GM23248 (cell line): ENCODE data around the gene S100G. TPM values are rescaled to one million over a fixed set of nuclear protein-coding genes. Genes with fewer than 3 reads are reported as not detected.

Experiments
- DNase-seq: peaks from one replicate; pipeline ENCODE4 v3.0.0-alpha.2; 2015
- H2AFZ ChIP-seq: fragments of 200-600 bp; sonication (generic); 2 replicates; pipeline ENCODE4 v1.6.1; 2016; ENCODE audit warnings: antibody characterized with exemption
- H3F3A ChIP-seq: fragments of 200-600 bp; sonication (generic); 2 replicates; pipeline ENCODE4 v1.6.1; 2016; ENCODE audit warnings: mild to moderate bottlenecking, antibody characterized with exemption, mixed run types; ENCODE audit not compliant: insufficient read depth
- H3K27ac ChIP-seq: fragments of 200-600 bp; sonication (generic); 2 replicates; pipeline ENCODE4 v1.5.1; 2016; ENCODE audit warnings: mild to moderate bottlenecking
- H3K27me3 ChIP-seq: fragments of 200-600 bp; sonication (generic); replicated peaks from 2 replicates; pipeline ENCODE4 v1.6.1; 2016; ENCODE audit warnings: mild to moderate bottlenecking; ENCODE audit not compliant: insufficient read depth
- H3K36me3 ChIP-seq: fragments of 200-600 bp; sonication (generic); 2 replicates; pipeline ENCODE4 v1.6.1; 2016; ENCODE audit warnings: low read depth, mild to moderate bottlenecking
- H3K4me1 ChIP-seq: fragments of 200-600 bp; sonication (generic); 2 replicates; pipeline ENCODE4 v1.6.1; 2016; ENCODE audit warnings: mild to moderate bottlenecking; ENCODE audit not compliant: insufficient read depth
- H3K4me2 ChIP-seq: fragments of 200-600 bp; sonication (generic); one replicate; pipeline ENCODE4 v1.6.1; 2016; ENCODE audit warnings: mild to moderate bottlenecking; ENCODE audit not compliant: unreplicated experiment
- H3K4me3 ChIP-seq: fragments of 200-600 bp; sonication (generic); 2 replicates; pipeline ENCODE4 v1.5.1; 2016; ENCODE audit warnings: mild to moderate bottlenecking
- H3K79me2 ChIP-seq: fragments of 200-600 bp; sonication (generic); 2 replicates; pipeline ENCODE4 v1.6.1; 2016; ENCODE audit warnings: mild to moderate bottlenecking; ENCODE audit not compliant: insufficient read depth
- H3K9ac ChIP-seq: fragments of 200-600 bp; sonication (generic); 2 replicates; pipeline ENCODE4 v1.6.1; 2016; ENCODE audit warnings: mild to moderate bottlenecking
- H3K9me2 ChIP-seq: fragments of 200-600 bp; sonication (generic); 2 replicates; pipeline ENCODE4 v1.6.1; 2016; ENCODE audit warnings: mixed run types, mild to moderate bottlenecking, moderate library complexity; ENCODE audit not compliant: insufficient read depth
- H3K9me3 ChIP-seq: fragments of 200-600 bp; sonication (generic); one replicate; pipeline ENCODE4 v1.6.1; 2017; ENCODE audit warnings: low read depth
- H4K20me1 ChIP-seq: fragments of 200-600 bp; sonication (generic); 2 replicates; pipeline ENCODE4 v1.6.0; 2016; ENCODE audit not compliant: insufficient read depth
- EZH2 ChIP-seq: fragments of 200-600 bp; sonication (generic); IDR thresholded peaks from 2 replicates; pipeline ENCODE4 v1.6.1; 2018; ENCODE audit warnings: antibody characterized with exemption, mild to moderate bottlenecking; ENCODE audit not compliant: insufficient read depth, poor library complexity, severe bottlenecking
- EZH2phosphoT487 ChIP-seq: fragments of 200-600 bp; sonication (generic); IDR thresholded peaks from 2 replicates; pipeline ENCODE4 v1.6.1; 2018; ENCODE audit warnings: antibody characterized with exemption, moderate library complexity, mild to moderate bottlenecking, low read depth; ENCODE audit not compliant: insufficient read depth
- WGBS, 2 experiments: methylation state at CpG; one replicate each; pipeline ENCODE4 v1.1.6; 2015 to 2017; ENCODE audit warnings: low lambda C conversion rate in 2 of 2, low coverage in 1 of 2; ENCODE audit errors: missing lambda C conversion rate in 2 of 2; 5-methylcytosine and 5-hydroxymethylcytosine counted together
- in situ Hi-C: fragments of 300-500 bp; cut with MboI; formaldehyde crosslinking; loops from 2 replicates; pipeline ENCODE4 v1.15.0; 2020
- polyA plus RNA-seq: library from polyadenylated mRNA; unstranded; fragments of >200 nt; fragmentation: Nextera tagmentation; extraction: Ambion mirVana; gene quantifications from 2 replicates; pipeline ENCODE4 v1.2.1, GENCODE V29; 2016
- total RNA-seq: library from RNA; depleted of rRNA; stranded (reverse); fragments of >200 nt; shearing (Covaris generic); gene quantifications from 2 replicates; pipeline ENCODE4 v1.2.3, GENCODE V29; 2014

Gene S100G
- total and polyA plus RNA-seq, 2 experiments from 2014 or later = not detected

DNA sequence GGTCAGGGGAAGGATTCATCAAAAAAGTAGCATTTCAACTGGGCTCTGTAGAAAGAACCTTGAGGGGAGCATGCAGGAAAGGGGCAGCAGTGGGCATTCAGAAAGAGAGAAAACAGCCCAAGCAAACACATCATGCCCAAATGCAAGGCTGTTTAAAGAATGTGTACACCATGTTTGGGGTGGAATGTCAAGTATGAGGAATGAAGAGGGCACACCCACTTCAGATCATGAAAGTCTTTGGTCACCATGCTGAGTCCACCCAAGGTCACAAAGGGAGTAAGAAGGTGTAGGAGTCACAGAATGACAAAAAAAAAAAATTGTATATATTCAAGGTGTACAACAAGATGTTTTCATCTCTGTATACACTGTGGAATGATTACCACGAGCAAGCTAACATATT lies 9.4 kb downstream of the S100G start:
- no peak overlapping the region for H3K4me2 ChIP-seq
- H3K36me3 ChIP-seq = no peaks in the 10 kb centered on the region
- H3K9me3 ChIP-seq = no peaks in the 10 kb centered on the region
- H3F3A ChIP-seq = peaks cover 14% of the 10 kb centered on the region; the same call in 1 of the 2 replicates
- H3K9me2 ChIP-seq = no peaks in the 10 kb centered on the region
- H3K4me1 ChIP-seq = peaks cover 14% of the 10 kb centered on the region; the same call in 1 of the 2 replicates
- no peaks in the 10 kb centered on the region for H4K20me1 ChIP-seq
- H2AFZ ChIP-seq = no peak overlapping the region
- no peak overlapping the region for H3K9ac ChIP-seq
- no peaks in the 10 kb centered on the region for H3K27me3 ChIP-seq
- no peak for TF ChIP-seq EZH2
- in situ Hi-C loops = no loop called here
- H3K4me3 ChIP-seq = no peak overlapping the region
- 89 to 100% methylated on average over 1 of the region's 1 CpG for WGBS, 2 experiments
- no peak for DNase-seq
- no peak overlapping the region for H3K27ac ChIP-seq
- H3K79me2 ChIP-seq = no peaks in the 10 kb centered on the region

DNA sequence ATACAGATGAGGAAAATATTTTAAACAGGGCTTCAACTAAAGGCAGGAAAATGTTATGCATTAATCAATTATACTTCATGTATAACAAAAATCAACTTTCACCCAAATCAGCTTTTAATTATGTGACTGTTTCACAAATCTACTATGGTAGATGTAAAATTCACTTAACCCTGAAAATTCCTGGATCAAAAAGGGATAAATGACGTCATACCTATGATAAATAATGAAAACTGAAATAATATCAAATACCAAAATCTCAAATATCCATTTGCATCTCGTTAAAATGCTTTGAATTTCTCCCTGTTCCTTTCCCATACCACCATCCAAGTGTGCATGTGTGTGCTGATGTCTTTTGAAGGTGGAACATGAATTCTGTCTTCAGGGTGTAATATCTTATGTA lies 11.5 kb downstream of the S100G start:
- no peak overlapping the region for H3K4me2 ChIP-seq
- no peaks in the 10 kb centered on the region for H3K27me3 ChIP-seq
- no peaks in the 10 kb centered on the region for H4K20me1 ChIP-seq
- no peaks in the 10 kb centered on the region for H3K9me3 ChIP-seq
- 96 to 97% methylated on average over 2 of the region's 2 CpGs for WGBS, 2 experiments
- H3K4me1 ChIP-seq = peaks cover 25% of the 10 kb centered on the region
- H3K79me2 ChIP-seq = no peaks in the 10 kb centered on the region
- H3K9me2 ChIP-seq = no peaks in the 10 kb centered on the region
- in situ Hi-C loops = no loop called here
- no peak overlapping the region for H3K27ac ChIP-seq
- H3K36me3 ChIP-seq = no peaks in the 10 kb centered on the region
- H3K9ac ChIP-seq = no peak overlapping the region
- no peak overlapping the region for H2AFZ ChIP-seq
- TF ChIP-seq EZH2phosphoT487 (no peak), EZH2 (no peak)
- no peak overlapping the region for H3K4me3 ChIP-seq
- peaks cover 25% of the 10 kb centered on the region; the same call in 1 of the 2 replicates for H3F3A ChIP-seq
- no peak for DNase-seq

GRCh38 chrX:16662402-16662801 lies 12.4 kb downstream of the S100G start:
- H3K9me3 ChIP-seq = no peaks in the 10 kb centered on the region
- peaks cover 25% of the 10 kb centered on the region; the same call in 1 of the 2 replicates for H3F3A ChIP-seq
- H3K4me3 ChIP-seq = no peak overlapping the region
- H3K36me3 ChIP-seq = no peaks in the 10 kb centered on the region
- TF ChIP-seq EZH2phosphoT487 = no peak
- TF ChIP-seq EZH2 = no peak
- H3K79me2 ChIP-seq = no peaks in the 10 kb centered on the region
- DNase-seq = no peak
- in situ Hi-C loops = no loop called here
- no peaks in the 10 kb centered on the region for H3K9me2 ChIP-seq
- no peak overlapping the region for H3K27ac ChIP-seq
- no peak overlapping the region for H3K9ac ChIP-seq
- no peak overlapping the region for H3K4me2 ChIP-seq
- 97 to 100% methylated on average over 2 of the region's 2 CpGs for WGBS, 2 experiments
- peaks cover 29% of the 10 kb centered on the region for H3K4me1 ChIP-seq
- no peaks in the 10 kb centered on the region for H3K27me3 ChIP-seq
- H4K20me1 ChIP-seq = no peaks in the 10 kb centered on the region
- H2AFZ ChIP-seq = no peak overlapping the region

DNA sequence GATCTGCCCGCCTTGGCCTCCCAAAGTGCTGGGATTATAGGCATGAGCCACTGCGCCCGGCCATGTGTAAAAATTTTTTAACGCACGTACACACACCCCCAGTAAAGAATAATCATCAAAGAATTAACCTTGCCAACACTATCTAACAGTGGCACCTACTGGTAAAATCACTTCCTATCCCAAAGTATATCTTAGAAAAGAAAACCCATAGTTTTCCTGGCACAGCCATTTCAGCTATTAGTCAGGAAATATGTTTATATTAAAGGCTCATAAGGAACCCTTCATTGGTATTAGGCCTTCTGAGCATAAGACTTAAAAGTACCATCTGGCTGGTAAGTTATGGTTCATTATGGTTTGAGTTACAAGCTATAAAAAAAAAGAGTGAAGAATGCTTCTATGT lies 14.1 kb downstream of the S100G start:
- 64 to 83% methylated on average over 4 to 5 of the region's 5 CpGs for WGBS, 2 experiments
- peaks cover 14% of the 10 kb centered on the region; the same call in 1 of the 2 replicates for H3F3A ChIP-seq
- H3K9me3 ChIP-seq = no peaks in the 10 kb centered on the region
- H3K4me3 ChIP-seq = no peak overlapping the region
- no peaks in the 10 kb centered on the region for H3K9me2 ChIP-seq
- no peak overlapping the region for H3K27ac ChIP-seq
- no peak overlapping the region for H3K9ac ChIP-seq
- no peaks in the 10 kb centered on the region for H3K27me3 ChIP-seq
- peak; percentile 19 for DNase-seq
- H3K4me2 ChIP-seq = no peak overlapping the region
- TF ChIP-seq EZH2phosphoT487 (no peak), EZH2 (no peak)
- H2AFZ ChIP-seq = no peak overlapping the region
- H3K4me1 ChIP-seq = peaks cover 17% of the 10 kb centered on the region
- in situ Hi-C loops = no loop called here
- H4K20me1 ChIP-seq = no peaks in the 10 kb centered on the region
- H3K79me2 ChIP-seq = no peaks in the 10 kb centered on the region
- H3K36me3 ChIP-seq = no peaks in the 10 kb centered on the region

- H3K79me2 ChIP-seq = no peaks in the 10 kb centered on the region
- in situ Hi-C loops = no loop called here
- H3K4me2 ChIP-seq = no peak overlapping the region
- no peak overlapping the region for H3K9ac ChIP-seq
- WGBS, 2 experiments = 90 to 94% methylated on average over 2 of the region's 2 CpGs
- no peaks in the 10 kb centered on the region for H4K20me1 ChIP-seq
- H3K4me1 ChIP-seq = peaks cover 15% of the 10 kb centered on the region
- H3K9me3 ChIP-seq = no peaks in the 10 kb centered on the region
- H2AFZ ChIP-seq = no peak overlapping the region
- H3K4me3 ChIP-seq = no peak overlapping the region
- H3K9me2 ChIP-seq = no peaks in the 10 kb centered on the region
- no peaks in the 10 kb centered on the region for H3K36me3 ChIP-seq
- DNase-seq = no peak
- TF ChIP-seq EZH2 (no peak), EZH2phosphoT487 (no peak)
- H3F3A ChIP-seq = peaks cover 13% of the 10 kb centered on the region; the same call in 1 of the 2 replicates
- no peaks in the 10 kb centered on the region for H3K27me3 ChIP-seq
- H3K27ac ChIP-seq = no peak overlapping the region
Measured at GRCh38 chrX:16664626-16665025, 14.7 kb downstream of the S100G start.
